Measurements from ENCODE around the gene CDK9.
"Not testable (repeated sequence)": the region's sequence is repeated elsewhere in the genome, so short reads cannot be mapped to it uniquely, and the experiment has no call there.

Gene CDK9

DNA sequence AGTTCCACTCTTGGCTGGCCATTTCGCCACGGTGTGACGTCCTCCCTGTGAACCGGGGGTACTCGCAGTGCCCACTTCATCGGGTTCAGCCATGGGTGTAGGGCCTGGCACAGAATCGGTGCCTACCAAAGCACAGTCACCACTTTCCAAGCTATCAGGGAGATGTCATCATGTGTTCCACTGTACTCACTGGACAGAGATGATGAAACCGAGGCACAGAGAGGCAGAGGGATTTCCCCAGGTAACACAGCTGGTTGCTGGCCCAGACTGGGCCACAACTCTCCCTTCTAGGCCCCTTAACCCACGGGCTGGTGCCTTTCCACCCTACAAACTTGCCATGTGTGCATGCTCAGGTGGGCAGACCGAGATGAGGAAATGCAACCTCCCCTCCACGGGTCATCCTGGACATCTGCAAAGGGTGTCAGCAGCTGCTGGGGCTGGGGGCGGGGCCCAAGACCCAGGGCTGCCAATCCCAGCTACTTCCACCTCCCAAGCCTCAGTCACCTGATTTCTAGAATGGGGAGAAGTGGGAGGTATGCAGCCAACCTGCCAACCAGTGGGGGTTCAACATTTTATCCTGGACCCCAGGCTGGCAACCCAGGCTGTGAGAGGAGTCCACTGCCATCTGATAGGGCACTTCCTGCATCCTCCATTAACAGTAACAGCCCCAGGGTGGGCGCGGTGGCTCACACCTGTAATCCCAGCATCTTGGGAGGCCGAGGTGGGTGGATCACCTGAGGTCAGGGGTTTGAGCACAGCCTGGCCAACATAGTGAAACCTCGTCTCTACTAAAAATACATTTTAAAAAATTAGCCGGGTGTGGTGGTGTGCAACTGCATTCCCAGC is 6.5 kb upstream of the CDK9 start:
- peak in 1 of 4 experiments; percentile 57 for DNase-seq (ENCODE audit: low read depth in 4 of 4, low spot score in 1 of 4)

DNA sequence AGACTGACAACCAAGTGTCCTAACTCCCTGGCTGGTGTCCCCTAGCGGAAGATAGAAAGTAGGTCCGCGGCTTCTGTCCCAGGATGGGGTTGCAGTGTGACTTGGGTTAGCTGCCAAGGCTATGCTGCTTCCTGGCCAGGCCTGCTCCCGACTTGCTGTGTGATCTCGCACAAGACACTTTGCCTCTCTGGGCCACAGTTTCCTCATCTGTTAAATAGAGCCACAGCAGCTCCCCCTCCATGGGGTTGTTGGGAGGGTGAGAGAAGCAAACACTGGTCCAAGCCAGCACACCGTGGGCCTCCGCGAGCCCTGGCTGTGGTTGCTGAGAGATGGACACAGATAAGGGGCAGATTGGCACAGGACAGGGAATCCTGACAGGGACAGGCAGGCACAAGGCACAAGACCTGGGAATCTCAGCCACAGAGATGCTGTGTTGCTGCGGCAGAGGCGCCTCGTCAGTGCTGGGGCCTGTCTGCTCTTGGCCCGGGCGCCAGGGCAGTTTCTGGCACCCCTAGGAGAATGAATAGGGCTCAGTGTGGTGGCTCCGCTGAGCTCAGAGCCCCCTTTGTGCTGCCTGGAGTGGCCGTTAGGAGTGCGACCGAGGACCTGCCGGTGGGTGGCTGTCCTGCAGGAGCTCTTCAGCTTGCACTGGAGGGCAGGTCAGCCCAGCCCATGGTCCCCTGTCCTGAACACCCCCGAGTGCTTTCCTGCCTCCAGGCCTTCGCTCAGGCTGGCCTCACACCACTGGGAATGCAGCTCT is 5.5 kb upstream of the CDK9 start:
- no peak for DNase-seq (ENCODE audit: low read depth in 4 of 4, low spot score in 1 of 4)

DNA sequence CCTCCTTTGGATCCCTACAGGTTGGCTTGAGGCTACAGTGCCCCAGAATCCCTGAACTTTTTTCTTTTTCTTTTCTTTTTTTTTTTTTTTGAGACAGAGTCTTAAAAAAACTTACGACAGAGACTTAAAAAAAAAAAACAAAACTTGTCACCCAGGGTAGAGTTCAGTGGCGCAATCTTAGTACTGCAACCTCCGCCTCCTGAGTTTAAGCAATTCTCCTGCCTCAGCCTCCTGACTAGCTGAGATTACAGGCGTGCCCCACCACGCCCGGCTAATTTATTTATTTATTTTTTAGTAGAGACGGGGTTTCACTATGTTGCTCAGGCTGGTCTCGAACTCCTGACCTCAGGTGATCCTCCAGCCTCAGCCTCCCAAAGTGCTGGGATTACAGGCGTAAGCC is 4.9 kb upstream of the CDK9 start:
- DNase-seq (ENCODE audit: low read depth in 4 of 4, low spot score in 1 of 4): not testable (repeated sequence)

DNA sequence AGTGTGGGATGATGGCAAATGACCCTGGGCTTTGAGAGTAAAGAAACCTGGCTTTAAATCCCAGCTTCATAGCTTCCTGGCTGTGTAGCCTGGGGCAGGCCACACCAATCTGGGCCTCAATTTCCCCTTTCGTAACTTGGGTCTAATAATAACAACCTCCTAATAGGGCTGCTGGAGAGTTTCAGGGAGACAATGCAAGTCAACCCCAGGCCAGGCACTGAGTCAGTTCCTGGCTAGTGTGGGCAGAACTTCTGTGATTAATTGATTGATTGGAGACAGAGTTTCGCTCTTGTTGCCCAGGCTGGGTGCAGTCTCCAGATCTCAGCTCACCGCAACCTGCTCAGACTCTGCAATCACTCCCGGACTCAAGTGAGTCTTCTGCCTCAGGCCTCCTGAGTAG is 4.0 kb upstream of the CDK9 start:
- DNase-seq (ENCODE audit: low read depth in 4 of 4, low spot score in 1 of 4): no peak

DNA sequence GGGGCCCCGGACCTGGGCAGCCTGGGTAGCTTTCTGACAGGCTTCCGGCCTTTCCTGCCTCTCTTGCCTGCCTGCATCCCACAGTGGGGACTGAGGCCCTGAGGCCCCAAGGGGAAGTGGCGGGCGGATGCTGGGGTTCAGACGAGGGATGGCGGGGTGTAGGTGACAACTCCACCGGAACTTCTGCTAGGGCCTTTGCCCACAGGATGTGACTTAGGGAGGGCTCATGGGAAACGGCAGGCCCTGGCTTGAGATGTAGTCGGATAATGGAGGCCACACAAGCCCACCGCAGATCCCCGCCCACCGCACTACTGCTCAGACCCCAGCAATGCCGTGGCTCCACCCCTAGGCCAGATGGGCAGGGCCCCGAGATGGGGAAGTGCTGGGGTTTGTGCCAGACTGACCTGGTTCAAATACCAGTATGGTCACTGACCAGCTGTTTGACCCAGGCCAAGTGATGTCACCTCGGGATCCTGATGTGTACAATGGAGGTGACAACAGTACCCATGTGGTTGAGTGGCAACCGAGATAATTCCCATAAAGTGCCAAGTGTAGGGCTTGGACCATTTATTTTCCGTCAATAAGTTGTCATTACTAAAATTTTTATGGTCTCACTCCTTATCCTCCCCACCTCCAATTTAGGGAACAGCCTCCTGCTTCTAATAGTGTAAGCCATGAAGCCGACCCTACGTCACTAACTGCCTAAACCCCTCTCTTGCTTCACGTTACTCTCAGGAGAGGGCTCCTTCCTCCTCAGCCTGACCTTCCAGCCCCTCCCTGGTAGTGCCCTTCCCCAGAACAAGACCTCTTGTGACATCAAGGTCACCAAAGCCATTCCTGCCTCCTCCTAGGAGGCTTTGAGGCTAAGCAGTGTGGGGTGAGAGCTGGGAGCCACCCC is 2.5 kb upstream of the CDK9 start:
- DNase-seq (ENCODE audit: low read depth in 4 of 4, low spot score in 1 of 4): peak in 1 of 4 experiments; percentile 57

DNA sequence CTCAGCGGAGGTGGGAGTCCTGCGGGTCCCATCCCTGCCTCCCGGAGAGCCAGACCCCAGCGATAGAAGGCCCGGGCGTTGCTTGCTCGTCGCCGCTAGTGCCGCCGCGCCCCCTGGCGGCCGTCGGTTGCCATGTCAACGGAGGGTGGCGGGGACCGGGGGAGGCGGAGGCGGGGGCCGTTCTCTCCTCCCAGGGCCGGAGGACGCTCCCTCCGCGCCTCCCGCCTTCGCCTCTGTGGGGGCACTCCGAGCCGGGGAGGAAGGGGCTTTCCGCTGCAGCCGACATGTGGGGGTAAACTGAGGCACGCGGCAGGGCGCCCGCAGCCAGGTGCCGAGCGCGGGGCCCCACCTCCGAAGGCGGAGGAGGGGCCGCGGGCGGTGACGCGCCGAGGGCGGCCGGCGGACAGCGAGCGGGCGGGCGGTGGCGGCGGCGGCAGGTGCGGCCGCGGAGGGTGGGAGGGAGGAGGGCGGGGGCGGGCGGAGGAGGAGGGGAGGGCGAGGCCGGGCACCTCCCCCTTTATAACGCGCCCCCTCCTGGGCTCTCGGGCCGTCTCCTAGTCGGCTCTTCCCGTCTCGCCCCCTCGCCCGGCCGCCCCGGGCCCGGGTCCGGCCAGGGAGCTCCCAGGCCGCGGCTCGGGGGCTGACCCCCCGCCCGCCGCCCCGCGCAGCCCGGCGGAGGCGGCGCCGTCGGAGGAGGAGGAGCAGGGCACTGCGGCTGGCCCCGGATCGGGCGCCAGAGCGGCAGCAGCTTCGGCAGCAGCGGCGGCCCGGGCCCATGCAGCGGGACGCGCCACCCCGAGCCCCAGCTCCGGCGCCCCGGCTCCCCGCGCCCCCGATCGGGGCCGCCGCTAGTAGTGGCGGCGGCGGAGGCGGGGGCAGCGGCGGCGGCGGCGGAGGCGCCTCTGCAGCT is 556 bp upstream of the CDK9 start:
- peak; percentile 72 to 82 (median 78) for DNase-seq (ENCODE audit: low read depth in 4 of 4, low spot score in 1 of 4)

DNA sequence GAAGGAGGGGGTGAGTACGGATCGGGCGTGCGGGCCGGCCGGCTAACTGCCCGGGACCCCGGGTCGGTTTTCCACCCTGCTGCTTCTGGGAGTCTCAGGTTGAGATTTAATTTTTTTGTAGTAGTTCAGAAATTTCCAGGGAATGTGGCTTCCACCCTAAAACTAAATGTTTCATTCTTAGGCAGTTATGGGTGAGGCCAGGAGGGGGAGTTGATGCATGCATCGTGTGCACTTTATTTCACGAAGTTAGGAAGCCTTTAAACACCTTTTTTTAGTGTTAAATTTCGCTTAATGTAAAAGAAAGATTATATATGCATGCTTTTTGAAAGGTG is 905 bp downstream of the CDK9 start:
- DNase-seq (ENCODE audit: low read depth in 4 of 4, low spot score in 1 of 4): no peak

DNA sequence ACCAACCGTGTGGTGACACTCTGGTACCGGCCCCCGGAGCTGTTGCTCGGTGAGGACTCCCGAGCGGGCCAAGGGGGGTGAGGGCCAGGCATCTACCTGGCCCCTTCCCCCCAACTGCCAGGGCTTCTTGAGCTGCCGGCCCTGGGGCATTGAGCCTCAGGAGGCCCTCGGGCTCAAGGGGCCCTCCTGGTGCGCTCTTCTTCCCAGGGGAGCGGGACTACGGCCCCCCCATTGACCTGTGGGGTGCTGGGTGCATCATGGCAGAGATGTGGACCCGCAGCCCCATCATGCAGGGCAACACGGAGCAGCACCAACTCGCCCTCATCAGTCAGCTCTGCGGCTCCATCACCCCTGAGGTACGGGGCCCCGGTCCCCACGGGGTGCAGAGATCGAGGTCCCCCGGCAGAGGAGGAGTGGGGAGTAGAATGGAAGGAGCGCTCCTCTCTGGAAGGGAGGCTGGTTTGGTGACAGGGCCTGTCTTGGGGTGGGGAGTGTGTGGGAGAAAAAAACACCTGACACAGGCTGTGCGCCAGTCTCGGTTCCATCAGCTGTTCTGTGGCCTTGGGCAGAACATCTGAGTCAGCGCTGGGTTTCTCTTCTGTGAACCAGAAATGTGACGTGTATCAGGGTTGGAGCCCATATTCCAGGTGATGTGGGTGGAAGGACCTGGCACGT is 2.6 kb downstream of the CDK9 start:
- peak in 2 of 4 experiments; percentile 47 to 68 for DNase-seq (ENCODE audit: low read depth in 4 of 4, low spot score in 1 of 4)

DNA sequence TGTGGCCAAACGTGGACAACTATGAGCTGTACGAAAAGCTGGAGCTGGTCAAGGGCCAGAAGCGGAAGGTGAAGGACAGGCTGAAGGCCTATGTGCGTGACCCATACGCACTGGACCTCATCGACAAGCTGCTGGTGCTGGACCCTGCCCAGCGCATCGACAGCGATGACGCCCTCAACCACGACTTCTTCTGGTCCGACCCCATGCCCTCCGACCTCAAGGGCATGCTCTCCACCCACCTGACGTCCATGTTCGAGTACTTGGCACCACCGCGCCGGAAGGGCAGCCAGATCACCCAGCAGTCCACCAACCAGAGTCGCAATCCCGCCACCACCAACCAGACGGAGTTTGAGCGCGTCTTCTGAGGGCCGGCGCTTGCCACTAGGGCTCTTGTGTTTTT is 3.3 kb downstream of the CDK9 start:
- DNase-seq (ENCODE audit: low read depth in 4 of 4, low spot score in 1 of 4): no peak

DNA sequence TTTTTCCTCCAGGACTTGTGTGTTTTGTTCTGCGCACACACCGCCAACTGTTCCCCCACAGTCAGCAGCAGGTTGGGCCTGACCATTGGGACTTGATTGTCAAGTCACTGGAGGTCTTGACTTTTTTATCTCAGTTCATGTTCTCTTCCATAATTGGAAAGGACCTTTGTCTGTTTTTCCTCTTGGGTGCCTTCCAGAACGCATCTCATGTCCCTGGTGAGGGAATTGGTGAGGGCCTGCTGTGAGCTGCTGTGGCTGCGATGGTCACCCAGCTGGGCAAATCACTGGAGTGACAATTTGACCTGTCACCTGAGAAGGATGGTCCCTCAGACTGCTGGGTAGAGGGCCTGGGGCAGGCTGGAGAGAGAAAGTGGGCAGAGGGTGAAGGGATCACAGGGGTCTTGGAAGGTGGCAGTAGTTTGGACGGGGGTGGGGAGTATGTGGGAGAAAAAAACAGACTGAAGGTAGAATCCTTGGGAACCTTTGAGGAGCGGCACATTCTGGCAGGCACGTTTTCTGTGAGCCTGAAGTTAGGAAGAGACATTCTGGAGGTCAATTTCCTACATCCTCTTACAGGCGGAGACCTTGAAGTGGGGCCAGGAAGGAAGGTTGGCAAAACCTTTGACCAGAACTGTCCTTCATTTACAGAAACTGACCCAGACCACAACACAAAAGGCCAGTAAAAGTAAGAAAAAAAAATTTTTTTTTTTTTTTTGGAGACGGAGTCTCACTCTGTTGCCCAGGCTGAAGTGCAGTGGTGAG is 4.4 kb downstream of the CDK9 start:
- no peak for DNase-seq (ENCODE audit: low read depth in 4 of 4, low spot score in 1 of 4)

DNA sequence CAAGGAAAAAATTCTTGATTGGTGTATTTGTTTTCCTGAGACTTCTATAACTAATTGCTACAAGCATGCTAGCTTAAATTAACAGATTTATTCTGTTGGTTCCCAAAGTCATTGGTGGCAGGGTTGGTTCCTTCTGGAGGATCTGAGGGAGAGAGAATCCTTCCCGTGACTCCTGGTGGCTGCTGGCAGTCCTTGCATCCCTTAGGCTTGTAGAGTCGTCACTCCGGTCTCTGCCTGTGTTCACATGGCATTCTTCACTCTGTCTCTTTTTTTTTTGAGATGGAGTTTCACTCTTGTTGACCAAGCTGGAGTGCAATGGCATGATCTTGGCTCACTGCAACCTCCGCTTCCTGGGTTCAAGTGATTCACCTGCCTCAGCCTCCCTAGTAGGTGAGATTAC is 5.3 kb downstream of the CDK9 start:
- no peak for DNase-seq (ENCODE audit: low read depth in 4 of 4, low spot score in 1 of 4)

DNA sequence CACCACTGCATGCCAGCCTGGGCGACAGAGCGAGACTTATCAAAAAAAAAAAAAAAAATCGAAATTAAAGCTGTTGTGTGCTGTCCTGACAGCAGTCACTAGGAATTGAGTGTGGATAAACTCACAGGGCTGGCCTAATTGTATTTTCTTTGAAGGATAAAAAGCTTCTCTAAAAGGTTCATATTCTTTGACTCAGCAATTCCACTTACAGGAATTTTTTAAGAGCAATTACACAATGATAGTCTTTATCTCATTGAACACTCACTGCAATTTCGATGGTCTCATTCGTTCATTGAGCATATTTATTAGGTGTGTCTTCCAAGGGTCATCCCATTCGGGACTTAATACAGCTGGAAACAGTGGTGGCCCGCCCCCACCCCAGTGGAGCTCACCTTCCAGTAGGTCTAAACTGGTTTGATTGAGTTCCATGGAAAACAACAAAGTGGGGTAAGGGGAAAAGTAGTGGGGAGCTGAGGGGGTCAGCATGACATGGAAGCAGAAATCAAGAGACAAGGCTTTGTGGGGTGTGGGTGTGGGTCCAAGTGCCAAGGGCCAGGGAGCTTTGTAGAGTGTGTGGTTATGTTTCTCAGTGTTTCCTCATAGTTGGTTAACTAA is 6.7 kb downstream of the CDK9 start:
- DNase-seq (ENCODE audit: low read depth in 4 of 4, low spot score in 1 of 4): no peak

DNA sequence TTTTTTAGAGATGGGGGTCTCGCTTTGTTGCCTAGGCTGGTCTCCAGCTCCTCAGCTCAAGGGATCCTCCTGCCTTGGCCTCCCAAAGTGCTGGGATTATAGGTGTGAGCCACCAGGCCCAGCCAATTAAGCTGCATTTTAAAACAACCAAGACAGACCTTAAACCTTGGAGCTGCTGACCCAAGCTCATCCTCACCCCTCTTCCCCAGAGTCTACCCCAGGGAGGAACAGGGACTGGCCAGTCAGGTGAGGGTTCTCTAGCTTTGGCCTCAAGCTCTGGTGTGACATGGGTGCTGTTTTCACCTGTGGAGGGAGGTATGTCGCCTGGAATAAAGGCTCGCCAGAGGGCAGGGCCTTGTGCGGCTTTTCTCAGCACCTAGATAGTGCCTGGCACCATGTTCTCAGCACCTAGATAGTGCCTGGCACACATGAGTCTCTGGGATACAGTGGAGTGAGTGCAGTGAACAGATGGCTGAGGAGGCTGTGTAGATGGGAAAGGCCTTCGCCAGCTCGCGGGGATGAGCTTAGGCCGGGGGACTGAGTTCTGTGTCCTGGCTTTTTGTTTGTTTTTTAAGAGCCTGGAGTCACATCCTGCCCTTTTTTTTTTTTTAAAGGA is 7.4 kb downstream of the CDK9 start:
- no peak for DNase-seq (ENCODE audit: low read depth in 4 of 4, low spot score in 1 of 4)

DNA sequence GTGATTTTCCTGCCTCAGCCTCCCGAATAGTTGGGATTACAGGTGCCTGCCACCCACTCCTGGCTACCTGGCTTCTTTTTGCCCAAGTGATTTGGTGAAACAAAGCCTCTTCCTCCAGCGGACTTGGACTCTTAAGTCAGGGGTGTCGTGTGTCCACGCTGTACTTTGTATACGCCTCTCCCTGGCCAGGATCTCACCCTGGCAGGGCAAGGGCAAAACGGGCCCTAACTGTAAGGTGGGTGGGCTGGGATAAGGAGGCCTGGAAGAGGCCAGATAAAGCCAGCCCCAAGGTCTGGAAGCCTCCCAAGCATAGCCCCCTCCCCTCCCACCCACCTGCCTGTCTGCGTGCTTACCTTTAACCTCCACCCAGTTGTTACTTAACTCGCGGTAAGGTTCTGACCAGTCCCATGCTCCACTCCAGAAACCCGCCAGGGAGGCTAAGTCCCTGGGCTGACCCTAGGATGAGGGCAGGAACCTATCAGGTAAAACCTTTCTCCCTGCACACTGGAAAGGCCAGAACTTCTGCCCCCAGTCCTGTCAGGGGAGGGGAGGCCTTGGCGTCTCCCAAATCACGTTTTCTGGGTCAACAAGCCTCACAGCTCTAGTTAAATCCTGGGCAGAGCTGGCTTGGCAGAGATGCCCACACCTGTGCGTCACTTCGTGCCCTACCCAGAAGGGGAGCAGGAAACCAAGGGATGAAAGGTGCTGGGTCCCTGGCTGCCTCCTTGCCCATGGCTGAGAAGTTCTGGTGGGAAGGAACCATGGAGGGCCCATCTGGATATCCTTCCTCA is 8.4 kb downstream of the CDK9 start:
- no peak for DNase-seq (ENCODE audit: low read depth in 4 of 4, low spot score in 1 of 4)

DNA sequence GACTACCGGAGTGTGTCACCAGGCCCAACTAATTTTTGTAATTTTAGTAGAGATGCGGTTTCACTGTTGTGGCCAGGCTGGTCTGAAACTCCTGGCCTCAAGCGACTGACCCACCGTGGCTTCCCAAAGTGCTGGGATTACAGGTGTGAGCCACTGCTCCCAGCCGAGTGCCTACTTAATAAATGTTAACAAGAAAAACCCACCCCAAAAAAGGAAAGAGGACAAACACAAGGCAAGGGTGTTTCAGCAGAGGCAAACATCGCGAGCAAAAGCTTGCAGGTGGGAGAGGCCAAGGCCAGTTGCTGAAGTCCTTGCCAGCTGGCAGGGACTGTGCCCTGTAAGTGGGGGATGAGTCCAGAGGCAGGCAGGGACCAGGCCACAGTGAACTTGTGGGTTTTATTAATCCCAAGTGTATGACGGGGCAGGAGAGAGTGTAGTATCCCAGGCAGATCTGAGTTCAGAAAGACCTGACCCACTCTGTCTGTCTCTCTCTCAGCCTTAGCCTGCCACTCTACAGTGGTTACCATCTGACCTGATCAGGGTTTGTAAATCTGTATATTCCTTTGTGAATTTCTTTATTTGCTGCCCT is 10.5 kb downstream of the CDK9 start:
- DNase-seq (ENCODE audit: low read depth in 4 of 4, low spot score in 1 of 4): no peak

DNA sequence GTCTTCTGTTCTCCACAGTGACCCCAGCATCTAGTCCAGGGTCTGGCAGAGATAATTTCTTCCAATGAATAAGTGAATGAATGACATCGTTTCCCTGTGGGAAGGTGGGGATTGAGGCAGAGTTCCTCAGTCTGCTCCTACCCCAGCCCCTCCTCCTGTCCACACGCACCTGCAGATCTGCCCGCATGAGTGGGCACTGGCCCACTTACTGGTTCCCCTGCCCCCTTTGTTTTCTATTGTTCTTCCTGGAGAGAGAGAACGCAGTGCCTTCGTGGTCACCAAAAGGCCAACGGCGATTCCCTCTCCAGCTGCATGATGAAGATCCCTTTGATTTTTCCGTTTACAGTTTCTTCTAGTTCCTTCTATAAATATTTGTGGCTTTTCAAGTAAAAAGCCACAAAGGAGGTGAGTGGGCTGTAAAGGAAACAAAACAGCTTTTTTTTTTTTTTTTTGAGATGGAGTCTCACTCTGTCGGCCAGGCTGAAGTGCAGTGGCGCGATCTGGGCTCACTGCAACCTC is 11.1 kb downstream of the CDK9 start:
- DNase-seq (ENCODE audit: low read depth in 4 of 4, low spot score in 1 of 4): no peak

DNA sequence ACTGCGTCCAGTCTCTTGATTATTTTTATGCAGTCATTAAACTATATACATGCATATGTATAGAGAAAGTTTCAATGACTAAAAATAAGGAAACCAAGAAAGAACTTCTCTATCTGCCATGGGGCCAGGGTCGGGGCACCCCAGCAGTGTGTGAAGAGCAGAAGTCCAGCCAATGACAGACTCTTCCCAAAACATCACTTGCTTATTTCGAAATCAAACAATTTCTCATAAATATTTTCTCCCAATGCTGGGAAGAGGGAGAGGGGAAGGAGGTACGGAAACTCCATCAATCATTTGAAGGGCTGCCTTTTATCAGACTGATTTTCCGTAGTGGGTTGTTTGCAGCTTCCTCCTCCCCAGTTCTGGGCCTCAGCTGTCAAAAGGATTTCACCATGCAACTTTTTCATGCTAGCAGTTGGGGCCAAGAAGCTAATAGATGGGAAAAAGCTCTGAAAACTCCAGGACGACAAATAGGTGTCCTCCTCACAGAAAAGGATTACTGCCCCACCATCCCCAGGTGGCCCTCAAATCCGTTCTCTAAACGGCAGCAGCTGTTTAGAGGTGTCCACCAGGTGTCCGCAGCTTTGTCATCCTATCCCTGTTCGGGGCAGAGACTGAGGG is 16.2 kb downstream of the CDK9 start:
- no peak for DNase-seq (ENCODE audit: low read depth in 4 of 4, low spot score in 1 of 4)

All from stimulated activated CD4-positive, alpha-beta T cell treated with anti-CD3 and anti-CD28 coated beads, Interleukin-1b, Interleukin-23, amount 100 ng/mL, for 24 hours (primary cell).